Mesenchymal stem cell (in vitro differentiated cells and primary cell): ENCODE results near the gene TGFA.

Source experiments
- DNase-seq: peaks from one replicate; pipeline ENCODE4 v3.0.0-alpha.2; 2013
- H2AFZ ChIP-seq: one replicate; pipeline ENCODE4 v1.6.1; 2013; ENCODE audit warnings: low read depth, mild to moderate bottlenecking, control low read depth, inconsistent platforms, low read length, moderate library complexity
- H2AK5ac ChIP-seq: 2 replicates; pipeline ENCODE4 v1.6.1; 2013; ENCODE audit warnings: low read length, moderate library complexity, mild to moderate bottlenecking, inconsistent platforms; ENCODE audit not compliant: severe bottlenecking
- H2BK120ac ChIP-seq: one replicate; pipeline ENCODE4 v1.6.1; 2013; ENCODE audit warnings: low read depth, mild to moderate bottlenecking, inconsistent platforms, low read length, moderate library complexity
- H2BK12ac ChIP-seq, 2 experiments: one replicate each; pipeline ENCODE4 v1.6.1; 2013; ENCODE audit warnings: inconsistent platforms in 2 of 2, low read length in 2 of 2, mild to moderate bottlenecking in 2 of 2, moderate library complexity in 2 of 2, control low read depth in 1 of 2
- H2BK15ac ChIP-seq: one replicate; pipeline ENCODE4 v1.6.1; 2013; ENCODE audit warnings: mild to moderate bottlenecking, low read depth, inconsistent platforms; ENCODE audit not compliant: poor library complexity, severe bottlenecking
- H2BK5ac ChIP-seq: 2 replicates; pipeline ENCODE4 v1.6.1; 2013; ENCODE audit warnings: low read depth, mild to moderate bottlenecking, low read length, control low read depth, inconsistent platforms; ENCODE audit not compliant: poor library complexity, severe bottlenecking
- H3K14ac ChIP-seq, 2 experiments: one replicate each; pipeline ENCODE4 v1.6.1; 2013; ENCODE audit warnings: inconsistent platforms in 2 of 2, low read length in 2 of 2, control low read depth in 1 of 2, mild to moderate bottlenecking in 1 of 2, moderate library complexity in 1 of 2
- H3K18ac ChIP-seq, 2 experiments: one replicate each; pipeline ENCODE4 v1.6.1; 2013; ENCODE audit warnings: inconsistent platforms in 2 of 2, low read length in 2 of 2, control low read depth in 1 of 2, low read depth in 1 of 2, mild to moderate bottlenecking in 1 of 2
- H3K23ac ChIP-seq, 2 experiments: one replicate each; pipeline ENCODE4 v1.6.1; 2013; ENCODE audit warnings: inconsistent platforms in 2 of 2, low read length in 2 of 2, mild to moderate bottlenecking in 2 of 2, moderate library complexity in 2 of 2, control low read depth in 1 of 2
- H3K27ac ChIP-seq: 2 replicates; pipeline ENCODE4 v1.5.1; 2013; ENCODE audit warnings: mild to moderate bottlenecking, moderate library complexity, low read length, control low read depth, inconsistent platforms; ENCODE audit not compliant: poor library complexity, severe bottlenecking
- H3K27me3 ChIP-seq, 2 experiments: 2 replicates each; pipeline versions ENCODE4 v1.6.1 to v1.7.0; 2013; ENCODE audit warnings: low read length in 2 of 2, mild to moderate bottlenecking in 2 of 2, moderate library complexity in 2 of 2, control low read depth in 1 of 2, inconsistent platforms in 1 of 2; ENCODE audit not compliant: control insufficient read depth in 1 of 2, insufficient read depth in 1 of 2
- H3K36me3 ChIP-seq, 2 experiments: 2 replicates each; pipeline versions ENCODE4 v1.6.1 to v1.7.0; 2013; ENCODE audit warnings: low read length in 2 of 2, control low read depth in 1 of 2, inconsistent platforms in 1 of 2, low read depth in 1 of 2, mild to moderate bottlenecking in 1 of 2; ENCODE audit not compliant: insufficient read depth in 2 of 2, control insufficient read depth in 1 of 2
- H3K4ac ChIP-seq, 2 experiments: one replicate each; pipeline ENCODE4 v1.6.1; 2013; ENCODE audit warnings: inconsistent platforms in 2 of 2, low read length in 2 of 2, mild to moderate bottlenecking in 2 of 2, moderate library complexity in 2 of 2, control low read depth in 1 of 2, low read depth in 1 of 2
- H3K4me1 ChIP-seq: 2 replicates; pipeline ENCODE4 v1.6.1; 2013; ENCODE audit warnings: low read depth, low read length, control low read depth; ENCODE audit not compliant: control insufficient read depth, insufficient read depth
- H3K4me2 ChIP-seq: 2 replicates; pipeline ENCODE4 v1.6.1; 2013; ENCODE audit warnings: low read length, mild to moderate bottlenecking, inconsistent platforms; ENCODE audit not compliant: poor library complexity, severe bottlenecking
- H3K4me3 ChIP-seq, 2 experiments: 2 replicates each; pipeline versions ENCODE4 v1.5.1 to v1.7.0; 2013; ENCODE audit warnings: low read length in 2 of 2, mild to moderate bottlenecking in 2 of 2, control low read depth in 1 of 2, low read depth in 1 of 2; ENCODE audit not compliant: insufficient read depth in 1 of 2
- H3K79me1 ChIP-seq: replicated peaks from 2 replicates; pipeline ENCODE4 v1.6.1; 2013; ENCODE audit warnings: mild to moderate bottlenecking, control low read depth, low read length, inconsistent platforms; ENCODE audit not compliant: poor library complexity, severe bottlenecking
- H3K9ac ChIP-seq: 2 replicates; pipeline ENCODE4 v1.7.0; 2013; ENCODE audit warnings: mild to moderate bottlenecking, low read length, moderate library complexity
- H3K9me3 ChIP-seq: 2 replicates; pipeline ENCODE4 v1.7.0; 2013; ENCODE audit warnings: mild to moderate bottlenecking, low read length; ENCODE audit not compliant: control insufficient read depth
- H4K8ac ChIP-seq: one replicate; pipeline ENCODE4 v1.6.1; 2013; ENCODE audit warnings: inconsistent platforms, mild to moderate bottlenecking, low read length, moderate library complexity
- H4K91ac ChIP-seq: one replicate; pipeline ENCODE4 v1.6.1; 2013; ENCODE audit warnings: mild to moderate bottlenecking, low read length, inconsistent platforms
- WGBS: methylation state at CpG from one replicate; pipeline ENCODE4 v1.1.7; 2013; ENCODE audit warnings: mixed read lengths; 5-methylcytosine and 5-hydroxymethylcytosine counted together

The TGFA gene

GRCh38 chr2:70535573-70535972, 18.1 kb downstream of the TGFA start:
- no CpG with 5 or more reads among the region's 2 CpGs for WGBS
- Histone ChIP-seq H3K18ac (no peak overlapping the region), H4K8ac (no peak overlapping the region), H3K4ac (no peak overlapping the region), H2BK5ac (no peak overlapping the region), H3K14ac (no peak overlapping the region), H3K4me1 (no peaks in the 10 kb centered on the region), H2BK15ac (no peak overlapping the region), H3K4me2 (no peak overlapping the region), H3K9ac (no peak overlapping the region), H2AK5ac (no peak overlapping the region), H3K4me3 (no peak overlapping the region), H2BK12ac (no peak overlapping the region), H3K23ac (no peak overlapping the region), H3K9me3 (peaks cover 22% of the 10 kb centered on the region), H2AFZ (no peak overlapping the region), H4K91ac (no peak overlapping the region), H3K27me3 (peaks cover 6 to 9% of the 10 kb centered on the region in 2 experiments), H3K79me1 (no peaks in the 10 kb centered on the region), H2BK120ac (no peak overlapping the region), H3K36me3 (no peaks in the 10 kb centered on the region), H3K27ac (no peak overlapping the region)
- no peak for DNase-seq

- H3K4me2 ChIP-seq = no peak overlapping the region
- H3K23ac ChIP-seq = no peak overlapping the region
- no peak overlapping the region for H3K27ac ChIP-seq
- no peak overlapping the region for H2BK12ac ChIP-seq
- no peak overlapping the region for H2AFZ ChIP-seq
- H3K9me3 ChIP-seq = peaks cover 22% of the 10 kb centered on the region
- no peak overlapping the region for H2BK15ac ChIP-seq
- H3K27me3 ChIP-seq = peaks cover 6 to 9% of the 10 kb centered on the region in 2 experiments
- H3K4me3 ChIP-seq = no peak overlapping the region
- H3K14ac ChIP-seq = no peak overlapping the region
- H3K9ac ChIP-seq = no peak overlapping the region
- H3K4ac ChIP-seq = no peak overlapping the region
- no peak overlapping the region for H3K18ac ChIP-seq
- H4K8ac ChIP-seq = no peak overlapping the region
- H3K4me1 ChIP-seq = no peaks in the 10 kb centered on the region
- H3K79me1 ChIP-seq = no peaks in the 10 kb centered on the region
- H2BK120ac ChIP-seq = no peak overlapping the region
- H4K91ac ChIP-seq = no peak overlapping the region
- no peak overlapping the region for H2BK5ac ChIP-seq
- no peaks in the 10 kb centered on the region for H3K36me3 ChIP-seq
- WGBS = 90% methylated on average over 2 of the region's 4 CpGs
- no peak overlapping the region for H2AK5ac ChIP-seq
- no peak for DNase-seq
Observed at GRCh38 chr2:70534183-70534836, 19.3 kb downstream of the TGFA start.

- Histone ChIP-seq H2AK5ac (no peak overlapping the region), H3K36me3 (no peaks in the 10 kb centered on the region), H3K14ac (no peak overlapping the region), H3K18ac (no peak overlapping the region), H3K4me2 (no peak overlapping the region), H3K27me3 (peaks cover 6 to 9% of the 10 kb centered on the region in 2 experiments), H4K91ac (no peak overlapping the region), H3K23ac (no peak overlapping the region), H4K8ac (no peak overlapping the region), H3K27ac (no peak overlapping the region), H2BK5ac (no peak overlapping the region), H2BK12ac (no peak overlapping the region), H3K4me1 (peaks cover 5% of the 10 kb centered on the region), H3K9me3 (peaks cover 14% of the 10 kb centered on the region), H2BK15ac (no peak overlapping the region), H2BK120ac (no peak overlapping the region), H3K4me3 (no peak overlapping the region), H3K9ac (no peak overlapping the region), H3K79me1 (no peaks in the 10 kb centered on the region), H3K4ac (no peak overlapping the region), H2AFZ (no peak overlapping the region)
- WGBS = 53% methylated on average over 5 of the region's 7 CpGs
- DNase-seq = no peak
Observed at GRCh38 chr2:70532244-70532935, 21.2 kb downstream of the TGFA start.

- peaks cover 11% of the 10 kb centered on the region for H3K9me3 ChIP-seq
- H3K4ac ChIP-seq = no peak overlapping the region
- DNase-seq = no peak
- no peak overlapping the region for H3K18ac ChIP-seq
- no peak overlapping the region for H2BK12ac ChIP-seq
- H3K4me2 ChIP-seq = no peak overlapping the region
- no peaks in the 10 kb centered on the region for H3K36me3 ChIP-seq
- no peak overlapping the region for H3K9ac ChIP-seq
- no peaks in the 10 kb centered on the region for H3K79me1 ChIP-seq
- peaks cover 6 to 9% of the 10 kb centered on the region in 2 experiments for H3K27me3 ChIP-seq
- no peak overlapping the region for H3K27ac ChIP-seq
- no peak overlapping the region for H3K14ac ChIP-seq
- H4K91ac ChIP-seq = no peak overlapping the region
- no peak overlapping the region for H2AFZ ChIP-seq
- no peak overlapping the region for H3K23ac ChIP-seq
- H2AK5ac ChIP-seq = no peak overlapping the region
- H2BK120ac ChIP-seq = no peak overlapping the region
- H3K4me1 ChIP-seq = peaks cover 5% of the 10 kb centered on the region
- H2BK15ac ChIP-seq = no peak overlapping the region
- no peak overlapping the region for H3K4me3 ChIP-seq
- no peak overlapping the region for H4K8ac ChIP-seq
- 78% methylated on average over 3 of the region's 3 CpGs for WGBS
- H2BK5ac ChIP-seq = no peak overlapping the region
Observed at GRCh38 chr2:70531419-70532086, 22.1 kb downstream of the TGFA start.
